MG63 (cell line): ENCODE data around the gene TDP1. TPM values are rescaled to one million over a fixed set of nuclear protein-coding genes. Genes with fewer than 3 reads are reported as not detected.
"Not testable (repeated sequence)": the region's sequence is repeated elsewhere in the genome, so short reads cannot be mapped to it uniquely, and the experiment has no call there.

Experiments used
- DNase-seq: peaks from one replicate; pipeline ENCODE4 v3.0.0-alpha.2; 2020
- H3K27me3 ChIP-seq: fragments of 250-450 bp; sonication (Bioruptor Pico); 2 replicates; pipeline ENCODE4 v1.5.1; 2020; ENCODE audit warnings: mild to moderate bottlenecking, moderate library complexity
- H3K36me3 ChIP-seq: fragments of 250-450 bp; sonication (Bioruptor Pico); 2 replicates; pipeline ENCODE4 v1.5.1; 2020; ENCODE audit warnings: mild to moderate bottlenecking, moderate library complexity
- H3K4me3 ChIP-seq: fragments of 250-450 bp; sonication (Bioruptor Pico); 2 replicates; pipeline ENCODE4 v1.5.1; 2020; ENCODE audit warnings: mild to moderate bottlenecking, moderate library complexity
- H3K9me3 ChIP-seq: fragments of 250-450 bp; sonication (Bioruptor Pico); 2 replicates; pipeline ENCODE4 v1.5.1; 2020; ENCODE audit warnings: mild to moderate bottlenecking, moderate library complexity
- total RNA-seq: library from RNA; depleted of rRNA; stranded (reverse); fragments of >200 nt; shearing (Covaris generic); gene quantifications from 2 replicates; pipeline ENCODE4 v1.2.3, GENCODE V29; 2014; ENCODE audit warnings: low replicate concordance

Gene TDP1
- total RNA-seq, 1 experiment from 2014 or later: 14.6 TPM

DNA sequence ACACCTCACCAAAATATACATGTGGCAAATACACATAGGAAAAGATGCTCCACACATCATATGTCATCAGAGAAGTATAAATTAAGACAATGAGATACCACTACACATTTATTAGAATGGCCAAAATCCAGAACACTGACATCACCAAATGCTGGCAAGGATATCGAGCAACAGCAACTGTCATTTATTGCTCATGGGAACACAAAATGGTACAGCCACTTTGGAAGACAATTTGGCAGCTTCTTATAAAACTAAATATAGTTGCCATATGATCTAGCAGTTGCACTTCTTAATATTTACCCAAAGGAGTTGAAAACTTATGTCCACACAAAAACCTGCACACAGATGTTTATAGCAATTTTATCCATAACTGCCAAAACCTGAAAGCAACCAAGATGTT is 99.1 kb downstream of the TDP1 start:
- H3K36me3 ChIP-seq: no peaks in the 10 kb centered on the region

GRCh38 chr14:90056826-90057225 is 101.1 kb downstream of the TDP1 start:
- DNase-seq: no peak
- Histone ChIP-seq H3K4me3 (no peak overlapping the region), H3K9me3 (no peaks in the 10 kb centered on the region), H3K36me3 (no peaks in the 10 kb centered on the region), H3K27me3 (peaks cover 24% of the 10 kb centered on the region)

More for the DNA sequence above, 99.1 kb downstream of the TDP1 start:
- Histone ChIP-seq H3K27me3 (peaks cover 10% of the 10 kb centered on the region), H3K4me3 (no peak overlapping the region), H3K9me3 (no peaks in the 10 kb centered on the region)
- DNase-seq: peak; percentile 4

- Histone ChIP-seq H3K27me3 (peaks cover 32% of the 10 kb centered on the region), H3K36me3 (no peaks in the 10 kb centered on the region), H3K9me3 (no peaks in the 10 kb centered on the region), H3K4me3 (no peak overlapping the region)
- no peak for DNase-seq
These were observed 103.2 kb downstream of the TDP1 start for GRCh38 chr14:90058876-90059458.

- Histone ChIP-seq H3K9me3 (no peaks in the 10 kb centered on the region), H3K27me3 (peaks cover 32% of the 10 kb centered on the region), H3K4me3 (peak overlapping the region; percentile 39), H3K36me3 (no peaks in the 10 kb centered on the region)
- peak; percentile 48 for DNase-seq
These were observed 104.7 kb downstream of the TDP1 start for GRCh38 chr14:90060312-90060964.

DNA sequence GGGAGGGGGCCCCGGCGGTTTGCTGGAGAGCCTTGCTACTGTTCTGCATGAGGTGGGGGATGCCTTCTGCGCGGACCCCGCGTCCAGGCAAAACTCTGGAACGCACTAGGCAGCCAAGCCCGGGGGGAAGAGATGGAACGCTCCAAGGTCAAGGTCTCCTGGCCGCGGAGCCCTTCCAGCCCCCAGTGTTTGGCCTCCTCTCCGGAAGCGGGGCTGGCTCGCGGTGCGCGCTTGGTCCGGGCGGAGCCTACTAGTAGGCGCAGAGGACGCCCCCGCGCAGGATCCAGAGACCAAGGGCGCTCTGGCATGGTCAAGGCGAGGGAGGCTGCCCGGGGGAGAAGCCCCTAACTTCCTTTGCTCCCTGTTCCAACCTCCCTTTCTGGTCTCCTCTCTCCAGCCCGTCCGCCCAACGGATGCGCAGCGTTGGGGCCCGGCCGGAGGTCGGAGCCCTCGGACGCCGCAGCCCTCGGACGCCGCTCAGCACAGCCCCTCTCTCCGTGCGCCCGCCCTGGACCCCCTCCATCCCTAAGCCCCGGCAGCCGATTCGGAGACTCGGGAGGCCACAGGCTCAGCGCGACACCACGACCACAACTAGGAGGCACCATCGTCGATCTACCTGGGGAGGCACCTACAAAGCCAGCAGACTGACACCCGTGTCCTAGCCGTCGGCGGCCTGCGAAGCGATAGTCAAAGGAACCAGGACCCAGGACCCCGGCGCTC is 105.4 kb downstream of the TDP1 start:
- H3K27me3 ChIP-seq: peaks cover 32% of the 10 kb centered on the region
- peak; percentile 4 for DNase-seq
- peak overlapping the region; percentile 39 for H3K4me3 ChIP-seq
- H3K9me3 ChIP-seq: no peaks in the 10 kb centered on the region
- no peaks in the 10 kb centered on the region for H3K36me3 ChIP-seq

DNA sequence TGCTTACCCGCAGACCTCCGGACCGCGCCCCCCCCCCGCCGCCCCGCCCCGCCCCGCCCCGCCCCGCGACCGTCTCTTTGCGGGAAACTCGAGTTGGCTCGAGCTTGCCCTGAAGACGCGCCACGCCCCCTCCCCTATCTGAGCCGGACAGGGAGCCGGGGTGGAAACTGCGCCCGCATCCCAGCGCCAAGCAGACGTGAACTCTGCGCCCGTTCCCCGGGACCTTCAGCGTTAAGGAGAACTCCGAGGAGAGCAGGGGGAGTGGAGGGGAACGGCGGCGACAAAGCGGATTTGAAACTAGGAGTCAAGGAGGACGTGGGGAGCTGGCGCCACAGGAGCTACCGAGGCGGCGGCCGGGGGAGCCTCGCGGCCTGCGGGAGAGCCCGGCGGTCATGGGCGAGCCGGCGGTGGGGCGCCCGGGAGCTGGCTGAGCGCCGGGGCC is 106.0 kb downstream of the TDP1 start, which contains the start of gene KCNK13:
TSS of gene KCNK13 (plus strand) at position 310 of the 442 bp plus-strand sequence. CDS start 212 bp downstream, outside the sequence.
- DNase-seq: no peak
- Histone ChIP-seq H3K36me3 (no peaks in the 10 kb centered on the region), H3K9me3 (no peaks in the 10 kb centered on the region), H3K27me3 (peaks cover 32% of the 10 kb centered on the region), H3K4me3 (peak within 1 kb of the TSS; percentile 39)

DNA sequence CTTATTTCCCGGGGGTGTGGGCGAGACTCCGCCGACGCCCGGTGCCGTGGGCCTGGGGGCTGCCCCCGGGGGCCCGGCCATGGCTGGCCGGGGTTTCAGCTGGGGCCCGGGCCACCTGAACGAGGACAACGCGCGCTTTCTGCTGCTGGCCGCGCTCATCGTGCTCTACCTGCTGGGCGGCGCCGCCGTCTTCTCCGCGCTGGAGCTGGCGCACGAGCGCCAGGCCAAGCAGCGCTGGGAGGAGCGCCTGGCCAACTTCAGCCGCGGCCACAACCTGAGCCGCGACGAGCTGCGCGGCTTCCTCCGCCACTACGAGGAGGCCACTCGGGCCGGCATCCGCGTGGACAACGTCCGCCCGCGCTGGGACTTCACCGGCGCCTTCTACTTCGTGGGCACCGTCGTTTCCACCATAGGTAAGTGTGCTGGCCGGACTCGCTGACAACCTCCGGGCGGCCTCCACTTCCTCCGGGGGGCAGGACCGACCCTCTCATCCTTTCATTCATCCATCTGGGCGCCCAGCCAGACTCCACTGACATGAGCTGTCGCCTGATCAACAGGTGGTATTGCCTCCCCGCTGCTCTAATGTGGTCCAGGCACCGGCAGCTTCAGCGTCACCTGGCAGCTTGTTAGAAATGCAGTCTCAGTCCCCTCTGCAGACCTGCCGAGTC is 106.5 kb downstream of the TDP1 start:
- Histone ChIP-seq H3K36me3 (no peaks in the 10 kb centered on the region), H3K9me3 (no peaks in the 10 kb centered on the region), H3K4me3 (no peak overlapping the region), H3K27me3 (peaks cover 32% of the 10 kb centered on the region)
- no peak for DNase-seq

DNA sequence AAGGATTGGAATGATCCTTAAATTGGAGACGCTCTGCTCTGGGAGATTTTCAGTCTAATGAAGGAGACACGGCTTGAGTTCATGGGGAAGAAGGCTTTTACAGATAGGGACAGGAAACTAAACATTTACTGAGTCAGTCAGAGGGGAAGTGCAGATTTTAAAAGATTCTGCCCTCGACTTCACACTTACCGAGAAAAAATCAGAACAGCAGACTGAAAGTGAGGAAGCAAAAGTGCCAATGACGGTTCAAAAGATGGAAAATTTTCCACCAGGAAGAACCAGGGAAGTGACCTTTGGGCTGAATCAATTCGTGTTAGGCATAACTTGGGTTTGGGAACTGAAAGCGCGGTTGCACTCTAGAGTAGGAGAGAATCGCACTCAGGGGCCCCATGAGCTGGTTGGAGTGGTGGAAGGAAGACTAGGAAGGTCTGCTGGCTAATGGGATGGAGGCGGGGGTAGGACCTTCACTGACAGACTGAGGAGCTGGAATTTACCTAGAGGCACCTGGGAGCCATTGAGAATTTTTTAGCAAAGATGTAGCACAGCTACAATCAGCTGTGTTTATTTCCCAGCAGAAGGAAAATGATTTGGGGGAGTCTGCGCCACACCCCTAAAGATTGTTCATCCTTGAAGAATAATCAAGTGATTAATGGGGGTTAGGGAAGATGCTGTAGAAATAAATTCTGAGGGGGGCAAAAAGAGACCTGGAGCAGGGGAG is 107.3 kb downstream of the TDP1 start:
- no peak overlapping the region for H3K4me3 ChIP-seq
- H3K27me3 ChIP-seq: peaks cover 32% of the 10 kb centered on the region
- no peaks in the 10 kb centered on the region for H3K9me3 ChIP-seq
- no peaks in the 10 kb centered on the region for H3K36me3 ChIP-seq
- DNase-seq: no peak

- no peaks in the 10 kb centered on the region for H3K9me3 ChIP-seq
- H3K27me3 ChIP-seq: peaks cover 2% of the 10 kb centered on the region; the same call in 1 of the 2 replicates
- no peak for DNase-seq
- no peaks in the 10 kb centered on the region for H3K36me3 ChIP-seq
- no peak overlapping the region for H3K4me3 ChIP-seq
These were observed 116.6 kb downstream of the TDP1 start for GRCh38 chr14:90072350-90072749.

- no peak for DNase-seq
- Histone ChIP-seq H3K36me3 (no peaks in the 10 kb centered on the region), H3K4me3 (no peak overlapping the region), H3K9me3 (no peaks in the 10 kb centered on the region), H3K27me3 (0 out of 2 replicates have a peak, but pooled peaks cover 2% of the 10 kb centered on the region)
These were observed 123.8 kb downstream of the TDP1 start for GRCh38 chr14:90079576-90079975.

DNA sequence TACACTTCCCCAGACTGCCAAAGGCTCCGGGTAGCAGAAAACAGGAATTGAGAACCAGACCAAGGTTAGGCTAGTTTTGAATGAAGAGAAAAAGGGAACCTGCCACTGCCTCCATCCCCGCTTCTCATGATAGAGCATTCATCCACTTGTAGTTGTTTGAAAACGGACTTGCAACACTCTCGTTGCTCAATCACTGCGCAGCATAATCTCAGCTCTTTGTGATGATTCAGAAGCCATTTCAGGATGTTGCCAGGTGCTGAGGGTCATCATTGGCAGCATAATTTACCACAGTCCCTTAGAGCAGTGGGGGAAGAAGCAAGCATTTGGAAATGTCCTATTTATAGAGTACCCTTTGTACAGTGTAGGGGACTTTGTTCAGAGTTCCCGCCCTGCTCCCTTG is 131.7 kb downstream of the TDP1 start:
- peak; percentile 41 for DNase-seq
- H3K36me3 ChIP-seq: no peaks in the 10 kb centered on the region
- no peaks in the 10 kb centered on the region for H3K27me3 ChIP-seq
- no peaks in the 10 kb centered on the region for H3K9me3 ChIP-seq
- H3K4me3 ChIP-seq: no peak overlapping the region

DNA sequence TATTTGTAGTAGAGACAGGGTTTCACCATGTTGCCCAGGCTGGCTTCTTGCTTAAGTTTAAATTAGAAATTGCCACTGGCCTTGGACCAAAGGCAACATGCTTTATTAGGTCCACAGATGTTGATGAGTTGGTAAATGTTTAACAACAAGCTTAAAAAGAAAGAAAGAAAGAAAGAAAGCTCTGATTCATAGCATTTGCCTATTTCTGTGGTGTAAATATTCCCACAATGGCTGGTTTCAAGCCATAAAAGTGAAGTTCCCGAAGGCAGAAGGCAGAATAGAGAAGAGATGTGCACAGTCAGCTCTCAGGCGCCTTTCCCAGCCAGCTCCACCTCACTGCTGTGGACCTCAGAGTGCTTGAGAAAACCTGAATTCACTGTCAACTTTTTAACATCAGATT is 132.4 kb downstream of the TDP1 start:
- no peaks in the 10 kb centered on the region for H3K27me3 ChIP-seq
- DNase-seq: no peak

GRCh38 chr14:90089486-90089885 is 133.8 kb downstream of the TDP1 start:
- not testable (repeated sequence) for H3K36me3 ChIP-seq, H3K4me3 ChIP-seq, H3K27me3 ChIP-seq, DNase-seq, H3K9me3 ChIP-seq

More for the DNA sequence above, 132.4 kb downstream of the TDP1 start:
- no peaks in the 10 kb centered on the region for H3K36me3 ChIP-seq
- H3K9me3 ChIP-seq: no peaks in the 10 kb centered on the region
- no peak overlapping the region for H3K4me3 ChIP-seq

- DNase-seq: peak; percentile 56
- no peaks in the 10 kb centered on the region for H3K36me3 ChIP-seq
- H3K4me3 ChIP-seq: no peak overlapping the region
- H3K9me3 ChIP-seq: no peaks in the 10 kb centered on the region
- no peaks in the 10 kb centered on the region for H3K27me3 ChIP-seq
These were observed 135.7 kb downstream of the TDP1 start for GRCh38 chr14:90091393-90091792.

DNA sequence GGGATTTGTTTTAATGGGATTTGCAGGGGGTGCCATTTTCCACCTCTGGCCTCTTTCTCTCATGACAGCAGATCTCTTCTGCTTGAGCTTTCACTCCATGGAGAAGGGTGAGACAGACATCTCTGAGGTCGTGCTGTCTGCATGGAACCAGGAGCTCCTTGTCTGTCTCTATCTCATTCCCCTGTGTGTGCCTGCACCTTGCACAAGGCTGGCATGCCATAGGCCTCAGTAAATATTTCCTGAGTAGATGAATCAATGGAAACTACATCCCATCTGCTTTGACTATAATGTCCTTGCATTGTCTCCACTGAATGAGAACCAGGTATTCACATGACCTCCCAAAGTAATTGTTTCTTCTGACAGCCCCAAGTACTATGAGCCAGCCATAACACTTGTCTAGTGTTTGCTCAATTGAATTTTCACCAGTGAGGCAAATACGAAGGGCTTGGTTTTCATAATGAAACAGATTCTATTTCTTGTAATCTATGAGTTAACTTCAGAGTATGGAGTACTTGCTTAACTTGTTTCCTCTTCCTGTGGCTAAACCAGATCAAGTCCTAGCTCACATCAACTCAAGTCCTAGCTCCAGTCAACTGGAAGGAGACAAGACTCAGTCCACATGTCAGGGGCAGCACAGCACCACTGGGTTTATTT is 138.3 kb downstream of the TDP1 start:
- no peaks in the 10 kb centered on the region for H3K9me3 ChIP-seq
- no peak for DNase-seq
- H3K27me3 ChIP-seq: no peaks in the 10 kb centered on the region
- H3K36me3 ChIP-seq: no peaks in the 10 kb centered on the region
- H3K4me3 ChIP-seq: no peak overlapping the region
